ENCODE data around the gene SUSD4.

SUSD4 gene

DNA sequence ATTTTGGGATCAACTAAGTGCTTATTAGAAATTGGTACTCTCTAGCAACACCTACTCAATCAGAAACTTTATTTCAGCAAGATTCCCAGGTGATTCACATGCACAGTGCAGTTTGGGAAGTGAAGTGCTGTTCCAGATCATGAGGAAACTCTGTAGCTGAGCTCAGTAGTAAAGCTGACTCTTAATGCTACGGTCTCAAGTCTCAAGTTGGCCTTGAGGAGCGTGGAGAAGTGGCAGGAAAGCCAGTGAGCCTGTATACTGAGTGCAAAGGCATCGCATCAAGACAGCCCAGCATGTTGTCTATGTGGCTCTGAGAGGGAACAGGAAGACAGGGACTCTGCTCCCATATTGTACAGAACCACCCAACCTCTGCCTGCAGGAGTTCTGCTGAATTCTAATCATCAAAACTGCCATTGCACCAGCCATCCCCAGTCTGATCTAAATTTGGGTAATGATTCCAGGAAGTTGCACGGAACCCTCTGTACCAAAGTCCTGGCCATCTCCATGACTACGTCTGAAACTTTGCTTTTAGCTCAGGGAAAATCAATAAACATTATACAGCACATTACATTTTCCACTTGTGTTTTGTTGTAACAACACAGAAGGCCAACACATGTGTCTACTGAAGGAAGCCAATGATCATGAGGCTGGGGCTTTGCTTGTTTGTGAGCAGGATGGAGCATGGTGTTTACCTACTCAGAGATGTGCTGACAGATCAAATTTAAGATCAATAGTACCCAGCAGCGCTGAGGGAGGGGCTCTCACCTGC, 115.8 kb downstream of the SUSD4 start:
- DNase-seq, result no peak

DNA sequence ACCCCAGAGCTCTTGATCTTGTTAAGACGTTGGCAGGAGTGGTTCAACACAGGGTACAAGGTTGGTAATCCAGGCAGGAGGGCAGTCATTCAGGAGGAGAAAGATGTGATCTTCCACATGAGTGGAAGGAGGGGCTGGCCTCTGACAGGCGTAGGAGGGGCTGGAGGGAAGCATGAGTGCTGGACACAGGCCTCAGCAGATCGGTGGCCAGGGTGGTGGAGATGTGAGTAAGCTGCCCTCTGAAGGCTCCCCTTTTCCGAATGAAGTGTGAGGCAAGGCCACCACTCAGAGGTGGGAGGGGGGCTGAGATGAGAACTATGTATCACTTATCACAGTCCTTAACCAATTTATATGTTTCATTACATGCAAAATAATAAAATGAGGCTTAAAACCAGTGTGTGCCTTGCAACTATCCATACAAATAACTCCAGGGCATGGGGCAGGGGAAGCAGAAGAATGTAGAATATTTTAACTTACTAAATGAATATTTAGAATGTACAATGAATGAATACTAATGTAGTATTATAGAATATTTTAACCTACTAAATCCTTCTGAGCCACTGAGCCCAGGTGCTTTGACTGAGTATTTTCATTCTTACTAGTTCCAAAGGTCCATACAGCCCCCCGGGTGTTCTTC, 117.4 kb downstream of the SUSD4 start:
- no peak for DNase-seq

DNA sequence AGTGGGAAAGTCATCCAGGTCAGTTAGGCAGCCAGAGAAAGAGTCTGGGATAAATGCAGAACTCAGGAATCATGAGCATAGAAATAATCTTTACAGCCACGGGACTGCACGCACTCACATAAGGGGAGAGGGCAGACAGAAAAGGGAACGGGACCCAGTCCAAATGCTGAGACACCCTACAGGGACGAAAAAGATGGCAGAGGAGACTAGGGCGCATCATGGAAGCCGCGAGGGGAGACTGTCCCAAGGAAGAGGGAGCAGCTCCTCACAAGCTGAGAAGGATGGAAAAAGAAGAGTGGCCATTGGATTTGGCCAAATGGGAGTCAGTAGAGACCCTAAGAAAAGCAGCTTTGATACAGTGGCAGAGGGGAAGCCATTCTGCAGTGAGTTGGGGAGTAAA, 118.0 kb downstream of the SUSD4 start:
- no peak for DNase-seq

DNA sequence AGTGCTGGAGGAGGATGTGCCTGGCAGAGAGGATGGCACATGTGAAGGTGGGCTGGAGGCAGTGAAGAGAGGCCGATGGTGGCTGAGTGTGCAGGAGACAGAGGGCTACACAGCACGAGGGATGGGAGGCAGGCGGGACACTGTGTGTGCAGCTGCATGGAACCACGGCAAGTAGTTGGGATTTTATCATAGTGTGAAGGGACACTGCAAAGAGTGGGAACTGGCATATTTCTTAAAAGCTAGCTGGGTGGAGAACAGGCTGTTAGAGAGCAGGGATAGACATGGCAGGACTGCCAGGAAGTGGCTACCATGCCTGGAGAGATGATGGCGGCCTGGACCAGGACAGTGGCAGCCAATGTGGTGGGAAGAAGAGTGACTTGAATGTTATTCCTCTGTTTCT, 118.6 kb downstream of the SUSD4 start:
- no peak for DNase-seq

DNA sequence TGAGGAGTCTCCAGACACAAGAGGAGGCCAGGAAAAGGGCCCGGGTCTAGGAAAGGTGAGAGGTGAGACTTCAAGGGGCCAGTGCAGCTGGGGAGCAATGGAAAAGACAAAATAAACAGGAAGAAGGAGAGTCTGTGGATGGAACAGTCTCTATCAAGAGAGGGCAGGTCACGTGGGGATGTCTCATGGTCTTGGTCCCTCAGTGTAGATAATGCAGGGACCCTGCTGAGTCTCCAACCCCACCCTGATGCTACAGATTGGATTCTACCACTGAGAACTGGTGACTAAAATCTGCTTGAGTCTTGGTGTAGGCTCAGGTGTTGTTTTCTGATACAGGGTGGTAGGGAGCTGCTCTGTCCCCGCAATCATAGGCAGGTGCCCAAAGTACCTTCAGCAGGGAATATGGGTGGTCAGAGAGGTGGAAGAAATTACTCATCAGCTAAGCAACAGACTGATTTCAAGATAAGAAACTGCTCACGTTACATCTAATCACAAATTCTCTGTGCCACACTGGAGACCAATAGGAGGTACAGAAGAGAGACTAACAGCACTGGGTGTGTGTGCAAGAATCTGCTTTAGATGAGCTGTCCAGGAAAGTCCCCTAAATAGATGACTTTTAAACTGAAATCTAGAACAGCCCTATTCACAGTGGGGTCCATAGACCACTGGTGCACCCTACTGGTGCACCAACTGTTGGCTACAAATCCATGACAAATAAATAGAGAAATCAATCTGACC, 119.4 kb downstream of the SUSD4 start:
- DNase-seq, result no peak

DNA sequence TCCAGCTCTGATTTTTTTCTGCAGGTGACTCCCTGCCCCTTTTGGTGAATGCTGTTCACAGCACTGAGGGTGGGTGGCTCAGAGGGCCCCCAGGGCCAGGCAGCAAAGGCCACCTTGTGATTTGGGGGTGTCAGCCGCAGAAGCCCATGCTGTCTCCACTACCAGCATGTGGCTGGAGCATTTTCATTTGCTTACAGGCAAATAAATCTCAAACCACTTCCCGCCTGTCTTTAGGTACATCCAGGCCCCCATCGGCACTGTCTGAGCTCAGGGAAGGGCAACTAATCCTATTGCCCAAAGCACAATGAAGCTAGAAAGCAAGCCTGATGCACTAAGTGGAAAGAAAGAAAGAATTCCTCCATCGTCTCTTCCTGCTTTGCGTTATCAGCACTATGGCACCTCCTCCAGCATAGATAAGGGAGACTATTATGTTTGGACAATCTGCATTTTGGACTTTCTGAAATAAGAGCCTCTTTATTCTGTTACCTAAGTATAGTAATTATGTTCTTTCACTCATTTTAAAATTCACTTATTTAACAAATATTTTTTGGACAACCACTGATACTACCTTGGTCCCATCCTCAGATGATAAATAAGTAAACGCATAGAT, 120.4 kb downstream of the SUSD4 start:
- DNase-seq, result no peak

DNA sequence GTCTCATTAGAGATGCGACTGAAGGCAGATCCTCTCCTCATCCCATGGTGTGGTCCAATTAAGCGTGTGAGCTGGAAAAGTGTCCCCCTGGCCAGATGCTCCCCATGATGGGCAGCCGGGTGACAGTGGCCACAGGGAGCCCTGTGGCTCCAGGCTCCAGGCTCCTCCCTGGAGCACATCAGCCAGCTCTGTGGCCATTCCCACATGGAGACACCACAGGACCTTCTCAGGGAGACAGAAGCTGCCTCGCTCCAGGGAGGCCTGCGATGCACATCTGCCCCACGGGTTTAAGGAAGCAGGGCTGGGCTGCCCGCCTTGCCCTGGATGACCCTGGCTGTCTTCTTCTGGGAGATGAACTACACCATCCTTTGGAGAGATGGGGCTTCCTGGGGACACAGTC, 121.0 kb downstream of the SUSD4 start:
- DNase-seq, result no peak

DNA sequence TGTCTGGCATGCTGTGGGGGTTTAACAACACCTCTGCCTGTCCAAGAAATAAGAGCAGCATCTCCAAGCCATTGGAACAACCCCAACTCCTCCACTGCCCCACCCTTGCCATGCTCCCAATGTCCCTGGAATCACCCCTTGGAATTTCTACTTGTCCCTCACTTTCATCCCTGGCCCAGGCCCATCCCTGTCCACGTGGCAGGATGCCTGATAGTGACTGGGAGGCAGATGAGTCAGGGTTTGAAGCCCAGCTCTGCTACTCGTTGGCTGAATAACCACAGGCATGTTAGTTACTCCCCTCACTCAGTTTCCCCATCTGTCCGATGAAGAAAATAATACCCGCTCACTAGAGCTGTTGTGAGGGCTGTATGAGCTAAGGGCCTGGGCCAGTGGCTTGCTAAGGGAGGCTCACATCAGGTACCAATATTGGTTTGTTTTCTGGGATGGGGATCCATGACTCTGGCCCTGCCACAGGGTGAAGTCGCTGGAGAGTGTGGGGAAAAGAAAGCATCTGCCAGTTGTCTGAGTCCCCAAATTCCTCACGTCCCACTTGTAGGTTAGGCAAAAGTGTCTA, 121.5 kb downstream of the SUSD4 start:
- no peak for DNase-seq

DNA sequence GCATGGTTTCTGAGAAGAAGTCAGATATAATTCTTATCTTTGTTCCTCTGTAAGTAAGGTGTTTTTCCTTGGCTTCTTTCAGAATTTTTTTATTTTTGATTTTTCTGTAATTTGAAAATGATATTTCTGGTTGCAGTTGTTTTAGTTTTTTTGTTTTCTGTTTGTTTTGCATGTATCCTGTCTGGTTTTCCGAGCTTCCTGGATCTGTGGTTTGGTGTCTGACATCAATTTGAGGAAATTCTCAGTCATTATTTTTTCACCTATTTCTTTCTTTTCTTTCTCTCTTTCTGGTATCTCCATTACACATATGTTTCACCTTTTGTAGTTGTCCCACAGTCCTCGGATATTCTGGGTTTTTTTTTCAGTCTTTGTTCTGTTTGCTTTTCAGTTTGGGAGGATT, 123.9 kb downstream of the SUSD4 start:
- DNase-seq, result no peak

DNA sequence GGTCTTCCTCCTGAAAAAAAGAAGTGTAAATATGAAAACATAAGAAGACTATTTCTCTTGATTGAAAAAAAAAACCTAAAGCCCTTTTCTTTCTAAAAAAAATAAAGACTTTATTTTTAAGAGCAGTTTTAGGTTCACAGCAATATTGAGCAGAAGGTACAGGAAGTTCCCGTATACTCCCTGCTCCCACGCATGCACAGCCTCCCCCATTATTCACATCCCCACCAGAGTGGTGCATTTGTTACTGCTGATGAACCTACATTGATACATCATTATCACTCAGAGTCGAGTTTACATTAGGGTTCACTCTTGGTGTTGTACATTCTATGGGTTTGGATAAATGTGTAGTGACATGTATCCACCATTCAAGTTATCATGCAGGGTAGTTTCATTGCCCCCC, 128.9 kb downstream of the SUSD4 start:
- DNase-seq, result no peak

DNA sequence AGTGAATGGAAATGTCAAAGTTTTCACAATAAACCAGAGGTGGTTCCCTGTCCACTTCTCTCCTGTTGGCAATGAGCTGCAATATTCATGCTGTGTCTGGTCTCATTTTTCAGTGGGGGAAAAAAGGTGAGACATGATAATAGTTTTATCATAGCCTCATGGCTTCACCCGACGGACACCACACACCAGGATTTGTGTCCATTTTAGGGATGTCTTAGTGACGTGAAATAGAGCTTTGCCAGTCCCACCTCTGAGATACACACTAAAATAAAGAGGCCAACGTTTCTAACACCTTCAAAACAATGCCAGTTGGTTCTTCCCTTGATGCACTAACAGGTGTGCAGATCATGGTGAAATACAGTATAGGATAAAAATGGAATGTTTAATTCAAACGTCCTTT, 129.4 kb downstream of the SUSD4 start:
- no peak for DNase-seq

DNA sequence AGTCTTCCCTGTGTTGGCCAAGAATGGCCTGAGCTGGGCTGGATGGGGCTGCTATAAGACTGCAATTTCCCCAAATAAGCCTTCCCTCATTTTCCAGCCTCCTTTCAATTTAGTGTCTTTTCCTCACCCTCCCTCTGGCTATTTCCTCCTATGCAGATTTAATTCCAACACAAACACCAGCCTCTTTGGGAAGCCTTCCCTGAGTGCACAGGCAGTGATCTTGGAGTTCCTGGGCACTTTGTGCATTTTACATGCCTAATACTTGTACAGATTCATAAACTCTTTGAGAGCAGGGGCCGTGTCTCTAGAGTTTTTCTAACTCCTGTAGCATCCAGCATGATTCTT, 129.8 kb downstream of the SUSD4 start:
- no peak for DNase-seq

DNA sequence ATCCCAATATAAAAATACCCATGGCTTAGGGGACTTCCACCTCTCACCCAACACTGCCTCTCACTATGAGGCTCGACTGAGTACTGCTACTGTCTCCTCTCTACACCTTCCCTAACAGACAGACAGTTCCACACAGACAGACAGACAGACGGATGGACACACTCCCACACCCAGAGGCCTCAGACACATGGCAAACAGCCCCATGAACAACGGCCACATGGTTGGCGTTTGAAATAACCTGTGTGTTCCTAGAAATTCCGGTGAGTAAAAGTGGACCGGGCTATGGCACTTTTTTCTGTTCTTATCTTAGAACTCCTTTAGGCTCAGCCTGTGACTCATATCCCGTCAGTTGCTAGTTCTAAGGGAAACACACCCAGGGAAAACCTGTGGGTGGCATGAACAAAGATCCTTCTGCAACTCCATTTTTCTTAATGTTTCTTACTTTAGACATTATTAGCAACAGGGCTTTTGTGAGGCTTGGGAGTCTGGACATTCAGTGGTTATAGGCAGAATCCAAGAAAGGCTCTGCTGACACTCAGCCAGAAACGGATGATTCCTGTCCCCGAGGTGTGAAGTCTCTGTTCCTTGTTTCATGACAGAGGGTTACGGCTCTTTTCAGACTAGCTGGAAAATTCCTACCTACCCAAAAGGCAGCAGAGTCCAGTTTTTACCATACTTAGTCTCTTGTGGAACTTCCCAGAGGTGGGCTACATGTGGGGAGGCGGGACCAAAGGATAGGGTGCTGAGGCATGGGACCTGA, 130.4 kb downstream of the SUSD4 start:
- no peak for DNase-seq

DNA sequence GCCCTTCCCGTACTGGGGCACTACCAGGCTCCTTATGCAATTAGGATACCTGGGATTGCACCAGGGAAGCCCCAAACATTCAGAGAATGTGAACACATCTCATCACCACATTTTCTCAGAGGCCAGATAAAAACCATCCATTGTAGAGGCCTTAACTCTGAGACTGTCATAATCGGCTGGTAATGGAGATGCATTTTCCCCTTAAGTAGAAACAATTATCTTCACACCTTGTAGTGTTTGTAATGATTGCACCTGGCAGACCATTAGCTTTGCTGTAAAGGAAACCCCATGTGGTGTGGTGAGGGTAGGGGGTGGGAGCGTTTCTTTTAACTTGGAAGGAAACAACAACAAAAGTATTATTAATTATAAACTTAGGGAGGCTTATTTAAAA, 131.0 kb downstream of the SUSD4 start:
- DNase-seq, result no peak

DNA sequence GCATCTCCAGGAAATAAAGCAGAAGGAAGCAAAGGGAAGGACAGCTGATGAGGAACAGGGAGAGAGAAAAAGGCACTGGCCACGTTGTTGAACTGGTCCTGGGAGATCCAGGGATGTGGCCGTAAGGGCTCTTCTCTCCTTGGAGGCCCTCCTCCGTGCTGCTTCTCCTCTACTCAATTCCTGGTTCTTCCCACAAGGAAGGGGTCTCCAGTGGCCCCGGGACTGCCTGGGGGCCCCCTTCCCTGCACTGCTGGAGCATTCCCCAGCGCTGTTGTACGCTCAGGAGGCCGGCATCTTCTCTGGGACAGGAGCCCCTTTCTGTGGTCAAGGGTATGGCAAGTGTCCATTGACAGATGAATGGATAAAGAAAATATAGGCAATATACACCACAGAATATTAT, 132.4 kb downstream of the SUSD4 start:
- DNase-seq, result no peak

DNA sequence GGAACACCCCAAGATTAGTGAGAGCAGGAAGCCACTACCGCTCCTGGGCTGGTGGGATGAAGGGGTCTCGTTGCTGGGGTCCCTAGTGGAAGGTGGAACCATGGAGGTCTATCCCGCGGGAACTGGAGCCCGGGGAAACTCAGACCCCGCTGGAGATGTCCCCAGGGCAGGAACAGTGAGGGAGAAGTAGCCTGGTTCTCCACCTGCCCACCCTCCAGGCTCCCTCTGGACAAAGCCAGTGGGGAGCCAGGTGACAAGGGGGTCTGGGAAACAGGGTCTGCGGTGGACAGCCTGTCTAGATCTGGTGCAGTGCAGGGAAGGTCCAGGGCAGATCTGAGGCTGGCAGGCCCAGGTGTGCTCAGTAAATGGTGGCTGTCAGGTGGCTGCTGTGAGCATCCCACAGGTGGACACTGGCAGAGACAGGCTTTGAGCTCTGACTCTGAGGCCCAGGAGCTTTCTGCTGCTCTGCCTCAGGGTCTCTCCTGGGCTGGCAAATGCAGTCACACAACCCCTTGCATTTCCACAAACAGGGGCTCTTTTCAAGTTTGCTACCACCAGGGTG, 132.9 kb downstream of the SUSD4 start:
- no peak for DNase-seq

DNA sequence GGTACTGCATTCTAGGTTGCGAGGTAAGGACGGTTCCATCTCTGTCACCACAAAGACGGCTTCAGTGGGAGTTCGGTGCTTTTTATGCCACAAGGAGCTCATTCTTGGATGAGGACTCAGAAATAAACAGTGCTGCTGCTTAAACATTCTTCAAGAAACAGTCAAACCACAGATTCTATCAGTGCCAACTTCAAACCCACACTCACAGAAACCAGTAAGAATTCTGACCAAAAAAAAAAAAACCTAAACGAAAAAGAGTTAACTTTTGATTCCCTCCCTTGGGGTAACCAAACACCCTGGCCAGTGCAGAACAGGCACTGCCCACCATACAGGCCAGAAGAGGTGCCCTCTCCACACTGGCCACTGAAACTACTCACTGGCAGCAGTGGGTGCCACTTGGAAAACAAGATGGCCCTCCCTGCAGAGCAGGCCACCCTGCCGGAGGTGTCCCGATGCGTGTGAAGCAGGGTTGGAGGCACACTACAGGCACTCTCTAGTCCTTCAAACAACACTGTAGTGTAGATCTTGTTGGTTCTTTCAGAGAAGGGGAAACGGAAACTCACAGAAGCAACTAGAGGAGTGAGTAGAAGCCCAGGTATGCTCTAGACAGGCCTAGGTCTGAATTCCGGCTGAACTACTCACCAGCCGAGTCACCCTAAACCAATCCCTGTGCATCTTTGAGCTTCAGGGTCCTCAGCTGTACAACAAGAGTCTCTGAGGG, 133.7 kb downstream of the SUSD4 start:
- no peak for DNase-seq

DNA sequence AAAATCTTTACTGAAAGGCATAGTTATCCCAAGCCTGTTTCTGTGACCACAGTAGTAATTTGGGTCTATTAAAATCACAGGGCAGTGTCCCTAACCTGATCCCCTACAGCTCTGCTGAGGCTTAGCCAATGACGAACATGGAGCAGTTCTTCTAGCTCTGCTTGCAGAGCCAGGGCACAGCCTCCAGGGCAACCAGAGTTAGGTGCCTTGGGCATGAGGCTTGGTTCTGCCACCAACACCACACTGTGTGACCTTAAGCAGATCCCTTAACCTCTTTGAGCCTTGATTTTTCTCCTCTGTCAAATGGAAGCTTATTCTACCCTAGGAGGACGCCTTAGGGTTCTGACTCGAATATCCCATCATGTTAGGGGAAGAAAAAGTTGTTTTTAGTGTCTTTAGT, 134.2 kb downstream of the SUSD4 start:
- no peak for DNase-seq

DNA sequence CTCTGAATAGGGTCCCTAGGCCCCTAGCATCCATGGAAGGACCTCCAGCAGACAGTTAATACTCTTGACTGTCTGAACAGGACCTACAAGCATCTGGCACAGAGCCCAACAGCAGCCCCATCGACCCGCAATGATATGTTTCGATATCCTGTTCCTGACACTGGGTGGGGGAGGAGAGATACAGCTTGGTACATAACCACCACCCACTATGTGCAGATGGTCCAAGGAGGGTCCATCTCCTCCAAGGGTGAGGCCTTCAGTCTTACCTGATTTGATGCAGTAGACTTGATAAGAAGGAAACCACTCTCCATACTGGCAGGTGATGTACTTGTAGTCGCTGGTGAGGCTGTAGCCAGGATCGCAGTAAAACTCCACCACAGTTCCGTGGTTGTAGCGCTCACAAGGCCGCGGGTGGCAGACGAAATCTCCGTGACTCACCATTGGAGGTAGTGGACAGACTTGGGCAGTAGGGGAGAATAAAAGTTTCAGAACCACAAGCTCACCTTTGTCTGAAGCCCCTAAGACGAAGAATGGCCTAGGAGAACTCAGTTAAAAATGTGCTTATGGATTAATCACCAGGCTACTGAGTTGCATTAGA, 134.9 kb downstream of the SUSD4 start:
- DNase-seq, result no peak

DNA sequence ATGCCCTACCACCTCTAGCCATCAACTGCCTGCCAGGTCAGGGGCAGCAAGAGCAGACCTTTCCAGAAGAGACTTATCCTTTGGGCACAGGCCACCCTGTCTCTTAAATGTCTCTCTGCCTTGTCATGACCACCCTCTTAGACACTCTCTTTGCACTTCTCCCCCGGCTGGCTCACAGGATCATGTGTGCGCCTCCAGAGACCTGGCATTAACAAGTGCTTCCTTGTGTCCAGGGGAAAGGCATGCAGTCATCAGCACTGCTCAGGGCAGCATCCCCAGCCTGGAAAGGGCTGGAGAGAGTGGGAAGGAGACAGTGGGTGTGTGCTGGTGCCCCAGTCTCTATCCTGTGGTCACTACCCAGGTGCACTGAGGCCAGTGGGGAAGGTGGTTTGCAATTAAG, 135.8 kb downstream of the SUSD4 start:
- DNase-seq, result no peak

DNA sequence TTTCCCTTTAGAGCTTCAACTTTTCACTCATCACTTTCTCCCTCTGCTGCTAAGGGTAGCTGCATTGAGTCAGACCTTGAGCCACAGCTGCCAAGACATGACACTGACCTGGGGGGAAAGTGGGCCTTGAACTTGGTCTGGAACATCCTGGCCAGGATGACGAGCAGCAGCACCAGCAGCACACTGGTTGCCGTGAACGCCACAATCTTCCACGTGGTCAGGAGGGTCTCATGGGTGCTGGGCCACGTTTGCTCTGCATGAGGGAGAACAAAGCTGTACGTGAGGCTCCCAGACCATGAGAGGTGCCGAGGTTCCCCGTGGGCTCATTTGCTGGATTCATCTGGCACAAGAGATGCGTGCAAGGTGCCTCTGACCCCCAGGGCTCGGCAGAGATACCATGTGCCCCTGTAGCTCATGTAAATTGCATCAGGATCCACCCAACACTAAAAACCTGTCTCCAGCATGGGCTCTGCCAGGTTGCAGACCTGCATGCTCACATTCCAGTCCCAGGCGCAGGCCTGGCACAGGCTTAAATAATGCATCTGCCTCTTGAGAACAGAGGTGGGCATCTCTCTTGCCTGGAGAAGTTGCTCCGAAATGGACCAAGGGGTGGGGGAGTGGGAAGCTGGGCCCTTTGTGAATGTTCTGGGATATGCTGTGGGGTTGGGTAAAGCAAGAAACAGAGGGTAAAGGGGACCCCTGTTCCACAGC, 136.3 kb downstream of the SUSD4 start:
- no peak for DNase-seq
